ENCODE measurements around the gene CNIH1.

DNA sequence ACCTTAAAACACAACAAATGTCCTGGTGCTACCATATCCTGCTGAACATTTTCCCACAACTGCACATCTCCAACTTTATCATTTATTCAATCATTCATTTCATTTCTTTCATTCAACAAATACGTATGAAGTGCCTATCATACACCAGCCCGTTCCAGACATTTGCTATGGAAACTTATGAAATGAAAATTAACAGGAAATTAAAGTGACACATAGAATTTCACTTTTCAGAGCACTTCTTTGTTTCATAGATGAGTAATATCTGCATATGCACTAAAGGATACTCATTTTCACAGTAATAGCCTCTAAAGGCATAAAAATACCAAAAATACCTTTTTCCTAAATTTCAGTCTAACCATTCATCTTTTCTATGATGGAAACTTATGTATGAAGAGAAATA, 12.6 kb downstream of the CNIH1 start:
- TF ChIP-seq, protein P1, sequence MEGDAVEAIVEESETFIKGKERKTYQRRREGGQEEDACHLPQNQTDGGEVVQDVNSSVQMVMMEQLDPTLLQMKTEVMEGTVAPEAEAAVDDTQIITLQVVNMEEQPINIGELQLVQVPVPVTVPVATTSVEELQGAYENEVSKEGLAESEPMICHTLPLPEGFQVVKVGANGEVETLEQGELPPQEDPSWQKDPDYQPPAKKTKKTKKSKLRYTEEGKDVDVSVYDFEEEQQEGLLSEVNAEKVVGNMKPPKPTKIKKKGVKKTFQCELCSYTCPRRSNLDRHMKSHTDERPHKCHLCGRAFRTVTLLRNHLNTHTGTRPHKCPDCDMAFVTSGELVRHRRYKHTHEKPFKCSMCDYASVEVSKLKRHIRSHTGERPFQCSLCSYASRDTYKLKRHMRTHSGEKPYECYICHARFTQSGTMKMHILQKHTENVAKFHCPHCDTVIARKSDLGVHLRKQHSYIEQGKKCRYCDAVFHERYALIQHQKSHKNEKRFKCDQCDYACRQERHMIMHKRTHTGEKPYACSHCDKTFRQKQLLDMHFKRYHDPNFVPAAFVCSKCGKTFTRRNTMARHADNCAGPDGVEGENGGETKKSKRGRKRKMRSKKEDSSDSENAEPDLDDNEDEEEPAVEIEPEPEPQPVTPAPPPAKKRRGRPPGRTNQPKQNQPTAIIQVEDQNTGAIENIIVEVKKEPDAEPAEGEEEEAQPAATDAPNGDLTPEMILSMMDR (IDR thresholded peaks at IDR 0.05; ENCODE audit: insufficient read depth, low read length, poor library complexity, severe bottlenecking) = no peak
- TF ChIP-seq EZH2phosphoT487 (conservative IDR thresholded peaks at IDR 0.05; ENCODE audit: low read length) = no peak

All from SU-DHL-6 (cell line).